ENCODE results near the gene ACTR3. TPM values are rescaled to one million over a fixed set of nuclear protein-coding genes. Genes with fewer than 3 reads are reported as not detected.
"Not testable (repeated sequence)": the region's sequence is repeated elsewhere in the genome, so short reads cannot be mapped to it uniquely, and the experiment has no call there.

ACTR3 gene
- total RNA-seq, 1 donor, result 315 TPM

GRCh38 chr2:113845261-113845660, 44.6 kb upstream of the ACTR3 start:
- H4K20me1 ChIP-seq (ENCODE audit: insufficient read depth, low read length), result no peaks in the 10 kb centered on the region
- no peaks in the 10 kb centered on the region for H3K36me3 ChIP-seq (ENCODE audit: insufficient read depth, low read length)
- H3K4me1 ChIP-seq (ENCODE audit: insufficient read depth, low read length), result peaks cover 16% of the 10 kb centered on the region
- H3K9me3 ChIP-seq (ENCODE audit: low read depth, low read length), result no peaks in the 10 kb centered on the region
- no peak overlapping the region for H3K4me2 ChIP-seq (ENCODE audit: insufficient read depth, low read length)
- H3K27me3 ChIP-seq (ENCODE audit: insufficient read depth, low read length), result no peaks in the 10 kb centered on the region
- TF ChIP-seq, protein P1, sequence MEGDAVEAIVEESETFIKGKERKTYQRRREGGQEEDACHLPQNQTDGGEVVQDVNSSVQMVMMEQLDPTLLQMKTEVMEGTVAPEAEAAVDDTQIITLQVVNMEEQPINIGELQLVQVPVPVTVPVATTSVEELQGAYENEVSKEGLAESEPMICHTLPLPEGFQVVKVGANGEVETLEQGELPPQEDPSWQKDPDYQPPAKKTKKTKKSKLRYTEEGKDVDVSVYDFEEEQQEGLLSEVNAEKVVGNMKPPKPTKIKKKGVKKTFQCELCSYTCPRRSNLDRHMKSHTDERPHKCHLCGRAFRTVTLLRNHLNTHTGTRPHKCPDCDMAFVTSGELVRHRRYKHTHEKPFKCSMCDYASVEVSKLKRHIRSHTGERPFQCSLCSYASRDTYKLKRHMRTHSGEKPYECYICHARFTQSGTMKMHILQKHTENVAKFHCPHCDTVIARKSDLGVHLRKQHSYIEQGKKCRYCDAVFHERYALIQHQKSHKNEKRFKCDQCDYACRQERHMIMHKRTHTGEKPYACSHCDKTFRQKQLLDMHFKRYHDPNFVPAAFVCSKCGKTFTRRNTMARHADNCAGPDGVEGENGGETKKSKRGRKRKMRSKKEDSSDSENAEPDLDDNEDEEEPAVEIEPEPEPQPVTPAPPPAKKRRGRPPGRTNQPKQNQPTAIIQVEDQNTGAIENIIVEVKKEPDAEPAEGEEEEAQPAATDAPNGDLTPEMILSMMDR (IDR thresholded peaks at IDR 0.05; ENCODE audit: extremely low read depth, low read depth, low read length), result no peak
- no peak overlapping the region for H3K27ac ChIP-seq (ENCODE audit: low read depth, low read length)
- no peak overlapping the region for H3K4me3 ChIP-seq (ENCODE audit: insufficient read depth, low read length)
- no peaks in the 10 kb centered on the region for H3K79me2 ChIP-seq (ENCODE audit: insufficient read depth, low read length)
- DNase-seq (ENCODE audit: insufficient read length, low spot score, missing footprints), result no peak
- H2AFZ ChIP-seq (ENCODE audit: low read length), result no peak overlapping the region

GRCh38 chr2:113845796-113846195, 44.1 kb upstream of the ACTR3 start:
- not testable (repeated sequence) for H3K27ac ChIP-seq (ENCODE audit: low read depth, low read length); H3K27me3 ChIP-seq (ENCODE audit: insufficient read depth, low read length); H2AFZ ChIP-seq (ENCODE audit: low read length); H3K36me3 ChIP-seq (ENCODE audit: insufficient read depth, low read length); H3K4me3 ChIP-seq (ENCODE audit: insufficient read depth, low read length); DNase-seq (ENCODE audit: insufficient read length, low spot score, missing footprints); H3K4me2 ChIP-seq (ENCODE audit: insufficient read depth, low read length); H4K20me1 ChIP-seq (ENCODE audit: insufficient read depth, low read length); H3K79me2 ChIP-seq (ENCODE audit: insufficient read depth, low read length); H3K9me3 ChIP-seq (ENCODE audit: low read depth, low read length)
- peaks cover 16% of the 10 kb centered on the region for H3K4me1 ChIP-seq (ENCODE audit: insufficient read depth, low read length)

DNA sequence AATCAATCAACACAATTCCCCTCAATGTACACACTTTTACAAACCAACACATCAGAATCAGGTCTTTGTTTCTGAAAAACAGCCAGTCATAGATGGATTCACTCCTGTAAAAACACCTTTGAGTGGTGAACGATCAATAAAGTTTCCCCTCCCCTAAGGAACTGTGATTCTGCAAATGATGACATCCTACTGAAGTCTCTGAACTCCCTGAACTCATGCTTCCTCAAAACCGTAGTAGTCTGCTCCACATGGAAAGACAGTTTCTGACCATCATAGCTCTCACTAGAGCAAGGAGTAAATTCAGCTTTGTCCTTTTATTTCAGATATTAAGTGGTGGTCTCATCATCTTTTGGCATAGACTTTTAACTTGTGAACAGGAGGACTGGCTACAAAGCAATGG, 43.5 kb upstream of the ACTR3 start:
- DNase-seq (ENCODE audit: insufficient read length, low spot score, missing footprints), result no peak
- Histone ChIP-seq H3K79me2 (ENCODE audit: insufficient read depth, low read length) (no peaks in the 10 kb centered on the region), H4K20me1 (ENCODE audit: insufficient read depth, low read length) (no peaks in the 10 kb centered on the region), H3K36me3 (ENCODE audit: insufficient read depth, low read length) (no peaks in the 10 kb centered on the region), H3K9me3 (ENCODE audit: low read depth, low read length) (no peaks in the 10 kb centered on the region), H3K27ac (ENCODE audit: low read depth, low read length) (no peak overlapping the region), H3K4me3 (ENCODE audit: insufficient read depth, low read length) (no peak overlapping the region), H3K4me2 (ENCODE audit: insufficient read depth, low read length) (no peak overlapping the region), H2AFZ (ENCODE audit: low read length) (no peak overlapping the region), H3K27me3 (ENCODE audit: insufficient read depth, low read length) (no peaks in the 10 kb centered on the region), H3K4me1 (ENCODE audit: insufficient read depth, low read length) (peaks cover 16% of the 10 kb centered on the region)
- TF ChIP-seq, protein P1 (IDR thresholded peaks at IDR 0.05; ENCODE audit: extremely low read depth, low read depth, low read length), result no peak

DNA sequence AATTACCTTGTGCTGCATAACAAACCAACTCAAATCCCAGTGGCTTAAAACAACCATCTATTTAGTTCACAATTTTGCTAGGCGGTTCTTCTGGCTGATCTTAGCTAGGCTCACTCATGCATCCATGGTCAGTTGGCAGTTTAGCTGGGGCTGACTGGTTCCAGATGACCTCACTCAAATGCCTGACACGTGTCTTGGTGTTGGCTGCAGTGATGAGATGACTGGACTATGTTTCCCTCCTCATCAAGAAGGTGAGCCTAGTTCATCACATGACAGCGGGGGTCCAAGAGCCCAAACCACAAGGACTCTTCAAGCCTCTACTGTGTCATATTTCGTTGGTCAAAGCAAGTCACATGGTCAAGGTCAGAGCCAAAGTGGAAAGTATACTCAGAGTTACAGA, 42.7 kb upstream of the ACTR3 start:
- TF ChIP-seq, protein P1 (IDR thresholded peaks at IDR 0.05; ENCODE audit: extremely low read depth, low read depth, low read length), result no peak
- Histone ChIP-seq H4K20me1 (ENCODE audit: insufficient read depth, low read length) (no peaks in the 10 kb centered on the region), H3K27ac (ENCODE audit: low read depth, low read length) (peak overlapping the region; percentile 55), H3K27me3 (ENCODE audit: insufficient read depth, low read length) (no peaks in the 10 kb centered on the region), H3K4me3 (ENCODE audit: insufficient read depth, low read length) (no peak overlapping the region), H3K79me2 (ENCODE audit: insufficient read depth, low read length) (no peaks in the 10 kb centered on the region), H3K4me1 (ENCODE audit: insufficient read depth, low read length) (peaks cover 16% of the 10 kb centered on the region), H3K4me2 (ENCODE audit: insufficient read depth, low read length) (no peak overlapping the region), H3K36me3 (ENCODE audit: insufficient read depth, low read length) (no peaks in the 10 kb centered on the region), H3K9me3 (ENCODE audit: low read depth, low read length) (no peaks in the 10 kb centered on the region), H2AFZ (ENCODE audit: low read length) (no peak overlapping the region)
- DNase-seq (ENCODE audit: insufficient read length, low spot score, missing footprints), result peak; percentile 48
